ENCODE data around the gene TCOF1.

The TCOF1 gene

DNA sequence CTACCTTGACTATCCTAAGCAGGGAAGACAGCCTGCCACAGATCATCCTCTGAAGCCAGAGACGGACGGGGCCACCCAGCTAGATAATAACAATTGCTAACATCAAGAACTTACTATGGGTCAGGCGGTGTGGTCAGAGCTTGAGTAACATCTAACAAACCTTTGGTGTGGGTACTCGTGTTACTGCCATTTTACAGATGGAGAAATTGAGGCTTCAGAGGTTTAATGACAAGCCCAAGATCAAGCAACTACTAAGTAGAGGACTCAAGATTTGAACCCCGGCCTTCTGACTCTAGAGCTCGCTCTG is 38.1 kb upstream of the TCOF1 start:
- TF ChIP-seq, protein P1, sequence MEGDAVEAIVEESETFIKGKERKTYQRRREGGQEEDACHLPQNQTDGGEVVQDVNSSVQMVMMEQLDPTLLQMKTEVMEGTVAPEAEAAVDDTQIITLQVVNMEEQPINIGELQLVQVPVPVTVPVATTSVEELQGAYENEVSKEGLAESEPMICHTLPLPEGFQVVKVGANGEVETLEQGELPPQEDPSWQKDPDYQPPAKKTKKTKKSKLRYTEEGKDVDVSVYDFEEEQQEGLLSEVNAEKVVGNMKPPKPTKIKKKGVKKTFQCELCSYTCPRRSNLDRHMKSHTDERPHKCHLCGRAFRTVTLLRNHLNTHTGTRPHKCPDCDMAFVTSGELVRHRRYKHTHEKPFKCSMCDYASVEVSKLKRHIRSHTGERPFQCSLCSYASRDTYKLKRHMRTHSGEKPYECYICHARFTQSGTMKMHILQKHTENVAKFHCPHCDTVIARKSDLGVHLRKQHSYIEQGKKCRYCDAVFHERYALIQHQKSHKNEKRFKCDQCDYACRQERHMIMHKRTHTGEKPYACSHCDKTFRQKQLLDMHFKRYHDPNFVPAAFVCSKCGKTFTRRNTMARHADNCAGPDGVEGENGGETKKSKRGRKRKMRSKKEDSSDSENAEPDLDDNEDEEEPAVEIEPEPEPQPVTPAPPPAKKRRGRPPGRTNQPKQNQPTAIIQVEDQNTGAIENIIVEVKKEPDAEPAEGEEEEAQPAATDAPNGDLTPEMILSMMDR (conservative IDR thresholded peaks at IDR 0.05) = no peak
- no peak for TF ChIP-seq ZFX (IDR thresholded peaks at IDR 0.05)
- H3K27ac ChIP-seq = no peak overlapping the region

DNA sequence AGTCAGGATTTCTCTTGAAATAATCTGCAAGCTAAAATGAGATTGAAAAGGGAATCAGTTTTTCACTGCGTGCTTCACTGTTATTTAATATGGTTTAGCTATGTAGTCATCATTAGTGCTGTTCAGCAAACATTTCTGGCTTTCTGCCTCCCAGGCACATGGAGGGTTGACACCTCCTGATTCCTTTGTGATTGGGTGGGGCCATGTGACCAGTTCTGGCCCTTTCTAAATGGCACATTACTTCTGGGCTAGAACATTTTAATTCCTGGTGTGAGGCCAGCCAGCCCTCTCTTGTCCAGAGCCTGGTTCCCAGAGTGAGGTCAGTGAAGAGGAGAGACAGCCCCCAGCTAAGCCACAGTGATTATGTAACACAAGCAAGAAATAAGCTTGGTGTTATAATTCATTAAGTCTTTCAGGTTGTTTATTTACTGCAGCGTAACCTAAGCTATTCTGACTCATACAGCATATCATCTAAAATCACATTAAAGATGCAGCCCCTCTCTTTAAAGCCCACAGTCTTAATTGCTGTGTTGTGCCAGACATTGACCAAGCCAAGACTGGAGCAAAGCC is 37.4 kb upstream of the TCOF1 start:
- no peak overlapping the region for H3K27ac ChIP-seq
- TF ChIP-seq, protein P1 (conservative IDR thresholded peaks at IDR 0.05) = no peak
- TF ChIP-seq ZFX (IDR thresholded peaks at IDR 0.05) = no peak

DNA sequence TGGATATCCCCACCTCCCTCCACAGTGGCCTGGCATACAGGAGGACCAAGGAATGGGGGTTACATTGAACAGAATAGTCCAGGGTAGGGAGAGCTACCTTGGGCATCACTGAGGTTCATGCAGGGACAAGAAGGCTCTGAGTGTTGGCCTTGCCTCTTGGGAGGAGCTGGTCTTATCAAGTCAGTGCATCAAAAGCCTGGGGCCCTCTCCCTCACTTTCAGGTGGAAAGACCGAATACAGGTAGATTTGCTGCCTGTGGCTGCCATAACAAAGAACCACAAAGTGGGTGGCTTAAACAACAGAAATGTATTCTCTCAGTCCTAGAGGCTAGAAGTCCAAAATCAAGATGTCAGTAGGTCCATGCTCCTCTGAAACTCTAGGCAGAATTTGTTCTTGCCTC is 36.3 kb upstream of the TCOF1 start:
- no peak overlapping the region for H3K27ac ChIP-seq
- TF ChIP-seq ZFX (IDR thresholded peaks at IDR 0.05) = no peak
- TF ChIP-seq, protein P1 (conservative IDR thresholded peaks at IDR 0.05) = no peak

DNA sequence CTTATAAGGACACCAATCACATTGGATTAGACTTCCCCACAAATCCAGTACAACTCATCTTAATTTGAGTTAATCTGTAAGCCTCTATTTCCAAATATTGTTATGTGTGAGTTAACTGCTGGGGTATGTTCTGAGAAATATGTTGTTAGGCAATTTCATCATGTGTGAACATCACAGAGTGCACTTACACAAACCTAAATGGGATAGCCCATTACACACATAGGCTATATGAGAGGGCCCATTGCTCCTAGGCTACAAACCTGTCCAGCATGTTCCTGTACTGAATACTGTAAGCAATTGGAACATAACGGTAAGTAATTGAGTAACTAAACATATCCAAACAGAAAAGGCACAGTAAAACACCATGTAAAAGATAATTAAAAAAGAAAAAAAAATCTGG is 35.7 kb upstream of the TCOF1 start:
- no peak for TF ChIP-seq ZFX (IDR thresholded peaks at IDR 0.05)
- TF ChIP-seq, protein P1 (conservative IDR thresholded peaks at IDR 0.05) = no peak
- no peak overlapping the region for H3K27ac ChIP-seq

DNA sequence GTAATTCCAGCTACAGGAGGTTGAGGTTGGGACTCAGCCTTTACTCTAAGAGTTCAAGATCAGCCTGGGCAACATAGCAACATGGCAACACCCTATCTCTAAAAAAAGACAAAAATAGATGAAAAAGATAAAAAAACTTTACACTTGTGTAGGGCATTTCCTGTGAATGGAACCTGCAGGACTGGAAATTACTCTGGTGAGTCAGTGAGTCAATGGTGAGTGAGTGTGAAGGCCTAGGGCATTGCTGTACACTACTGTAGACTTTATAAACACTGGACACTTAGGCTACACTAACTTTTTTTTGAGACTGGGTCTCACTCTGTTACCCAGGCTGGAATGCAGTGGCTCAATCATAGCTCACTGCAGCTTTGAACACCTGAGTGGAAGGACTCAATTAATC is 35.3 kb upstream of the TCOF1 start:
- TF ChIP-seq, protein P1 (conservative IDR thresholded peaks at IDR 0.05) = no peak
- TF ChIP-seq ZFX (IDR thresholded peaks at IDR 0.05) = no peak
- H3K27ac ChIP-seq = no peak overlapping the region

DNA sequence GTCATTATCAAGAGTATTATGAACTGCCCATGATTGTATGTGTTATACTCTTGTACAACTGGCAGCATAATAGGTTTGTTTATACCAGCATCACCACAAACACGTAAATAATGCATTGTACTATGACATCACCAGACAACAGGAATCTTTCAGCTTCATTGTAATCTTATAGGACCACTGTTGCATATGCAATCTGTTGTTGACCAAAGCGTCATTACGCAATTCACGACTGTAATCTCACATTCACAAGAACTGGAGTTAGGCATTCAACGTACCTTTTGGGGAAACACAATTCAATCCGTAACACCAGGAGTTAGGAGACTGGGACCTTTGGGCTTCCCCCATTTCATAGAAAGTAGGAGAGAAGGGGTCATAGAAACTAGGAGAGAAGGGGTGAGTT is 34.4 kb upstream of the TCOF1 start:
- no peak overlapping the region for H3K27ac ChIP-seq
- TF ChIP-seq, protein P1 (conservative IDR thresholded peaks at IDR 0.05) = no peak
- no peak for TF ChIP-seq ZFX (IDR thresholded peaks at IDR 0.05)

DNA sequence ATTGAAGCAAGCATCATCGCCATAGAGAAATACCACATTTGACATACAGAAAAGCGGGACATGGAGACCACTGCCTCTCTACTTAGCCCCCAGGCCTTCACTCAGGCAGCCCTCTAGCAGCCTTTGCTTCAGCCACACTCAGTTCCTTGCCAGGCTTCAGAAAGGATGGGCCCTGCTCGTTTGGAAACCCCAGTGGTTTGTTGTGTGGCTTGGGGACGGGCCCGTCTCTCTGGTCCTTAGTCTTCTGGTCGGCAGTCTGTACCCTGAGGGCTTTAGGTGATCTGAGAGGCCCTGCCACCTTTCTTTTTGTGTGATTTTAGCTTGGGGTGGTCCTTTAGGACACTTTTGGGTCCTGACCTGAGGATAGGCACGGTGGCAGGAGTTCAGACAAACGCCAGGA is 33.7 kb upstream of the TCOF1 start:
- TF ChIP-seq, protein P1 (conservative IDR thresholded peaks at IDR 0.05) = no peak
- TF ChIP-seq ZFX (IDR thresholded peaks at IDR 0.05) = no peak
- no peak overlapping the region for H3K27ac ChIP-seq

Data from C4-2B (cell line).